ENCODE measurements around the gene HAS3. TPM values are rescaled to one million over a fixed set of nuclear protein-coding genes. Genes with fewer than 3 reads are reported as not detected.
"Not testable (repeated sequence)": the region's sequence is repeated elsewhere in the genome, so short reads cannot be mapped to it uniquely, and the experiment has no call there.

HAS3 gene, protein sequence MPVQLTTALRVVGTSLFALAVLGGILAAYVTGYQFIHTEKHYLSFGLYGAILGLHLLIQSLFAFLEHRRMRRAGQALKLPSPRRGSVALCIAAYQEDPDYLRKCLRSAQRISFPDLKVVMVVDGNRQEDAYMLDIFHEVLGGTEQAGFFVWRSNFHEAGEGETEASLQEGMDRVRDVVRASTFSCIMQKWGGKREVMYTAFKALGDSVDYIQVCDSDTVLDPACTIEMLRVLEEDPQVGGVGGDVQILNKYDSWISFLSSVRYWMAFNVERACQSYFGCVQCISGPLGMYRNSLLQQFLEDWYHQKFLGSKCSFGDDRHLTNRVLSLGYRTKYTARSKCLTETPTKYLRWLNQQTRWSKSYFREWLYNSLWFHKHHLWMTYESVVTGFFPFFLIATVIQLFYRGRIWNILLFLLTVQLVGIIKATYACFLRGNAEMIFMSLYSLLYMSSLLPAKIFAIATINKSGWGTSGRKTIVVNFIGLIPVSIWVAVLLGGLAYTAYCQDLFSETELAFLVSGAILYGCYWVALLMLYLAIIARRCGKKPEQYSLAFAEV
- 0.05 and 0.32 TPM in 2 replicates for total RNA-seq (2014; rRNA removed; shearing (Covaris generic))
- polyA plus RNA-seq (2015; cell fraction: cytosol; rRNA removed), result 0.38 and 0.63 TPM in 2 replicates
- 3.2 and 5.7 TPM in 2 replicates for polyA plus RNA-seq (2015; cell fraction: nucleus; rRNA removed)

DNA sequence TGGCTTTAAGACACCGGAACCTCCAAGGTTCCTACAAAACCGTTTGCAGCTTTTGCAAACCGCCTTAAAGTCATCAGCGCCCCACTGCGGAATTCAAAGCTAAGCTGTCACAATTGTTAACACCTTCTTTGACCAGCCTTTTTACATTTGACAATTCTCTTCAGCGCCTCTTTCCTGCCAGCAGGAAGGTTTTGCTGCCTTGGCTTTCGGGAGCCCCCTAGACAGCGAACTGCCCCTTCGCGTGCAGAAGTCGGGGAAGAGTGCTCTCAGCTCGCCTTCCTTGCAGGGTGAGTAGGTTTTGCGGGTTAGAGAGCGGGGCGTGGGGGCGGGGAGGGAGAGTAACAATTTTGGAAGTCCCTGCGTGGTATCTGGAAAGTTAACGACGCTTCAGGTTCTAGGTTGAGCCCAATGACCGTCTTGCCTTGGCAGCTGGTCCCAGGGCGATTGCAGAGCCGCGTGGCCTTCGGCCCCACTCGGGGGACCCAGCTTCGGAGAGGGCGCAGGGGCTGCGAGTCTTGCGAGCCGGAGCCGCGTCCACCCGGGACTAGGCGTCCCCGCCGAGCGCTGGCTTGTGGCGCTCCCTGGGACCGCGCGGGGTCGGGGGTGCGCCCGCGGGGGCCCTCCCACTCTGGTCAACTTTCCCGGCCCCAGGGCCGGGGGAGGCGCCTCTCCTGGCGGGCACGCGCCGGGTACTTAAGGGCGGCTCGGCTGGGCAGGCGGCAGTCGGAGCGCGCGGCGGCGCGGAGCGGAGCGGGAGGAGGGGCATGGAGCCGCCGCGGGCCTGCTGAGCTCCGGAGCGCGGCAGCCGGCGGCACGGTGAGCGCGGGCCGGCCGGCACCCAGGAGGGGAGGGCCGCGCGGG, at the start of gene HAS3:
Gene HAS3 (plus strand): TSS at position 153 of the 861 bp plus-strand sequence. CDS start 3,743 bp downstream, outside the sequence.
- in situ Hi-C loops (cut with HindIII; ENCODE audit: low pct_unique_long_range_greater_than_20kb, low sequenced_read_pairs), result no loop called here
- peak; percentile 50 for DNase-seq (ENCODE audit: low read depth, low spot score)

- DNase-seq (ENCODE audit: low read depth, low spot score), result no peak
- in situ Hi-C loops (cut with HindIII; ENCODE audit: low pct_unique_long_range_greater_than_20kb, low sequenced_read_pairs), result no loop called here
Observed at GRCh38 chr16:69055980-69056379, 49.5 kb upstream of the HAS3 start.

- in situ Hi-C loops (cut with HindIII; ENCODE audit: low pct_unique_long_range_greater_than_20kb, low sequenced_read_pairs), result no loop called here
- DNase-seq (ENCODE audit: low read depth, low spot score), result no peak
Observed at GRCh38 chr16:69056421-69056820, 49.0 kb upstream of the HAS3 start.

- DNase-seq (ENCODE audit: low read depth, low spot score), result no peak
- in situ Hi-C loops (cut with HindIII; ENCODE audit: low pct_unique_long_range_greater_than_20kb, low sequenced_read_pairs), result no loop called here
Observed at GRCh38 chr16:69057400-69058378, 47.8 kb upstream of the HAS3 start.

GRCh38 chr16:69063491-69063890, 42.0 kb upstream of the HAS3 start:
- DNase-seq (ENCODE audit: low read depth, low spot score); in situ Hi-C loops (cut with HindIII; ENCODE audit: low pct_unique_long_range_greater_than_20kb, low sequenced_read_pairs): not testable (repeated sequence)

DNA sequence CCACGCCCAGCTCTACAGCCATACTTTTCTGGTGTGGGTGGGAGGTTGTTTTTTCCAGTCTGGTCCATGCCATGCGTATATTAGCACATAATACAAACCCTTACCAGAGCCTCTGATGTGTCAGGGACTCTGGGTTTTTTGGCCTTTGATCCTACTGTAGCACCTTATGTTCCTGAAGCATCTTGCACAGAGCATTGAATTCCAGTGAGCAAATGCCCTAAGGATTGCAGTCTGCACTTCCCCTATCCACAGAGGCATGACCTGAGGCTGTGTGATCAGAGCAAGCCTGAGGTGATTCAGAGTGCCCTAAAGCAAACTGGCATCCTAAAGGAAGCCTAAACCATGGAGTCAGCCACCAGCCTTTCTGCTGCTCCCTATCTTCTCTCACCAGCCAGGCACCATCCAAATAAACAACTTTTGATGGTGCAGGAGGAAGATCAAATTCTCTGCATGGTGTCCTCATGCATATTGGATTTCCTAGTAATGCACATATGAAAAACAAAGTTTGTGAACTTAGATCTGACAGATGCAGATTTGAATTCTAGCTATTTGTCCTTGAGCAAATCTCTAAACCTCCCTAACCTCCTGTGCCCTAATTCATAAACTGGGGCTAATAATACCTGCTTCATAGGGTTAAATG, 41.2 kb upstream of the HAS3 start:
- in situ Hi-C loops (cut with HindIII; ENCODE audit: low pct_unique_long_range_greater_than_20kb, low sequenced_read_pairs), result no loop called here
- no peak for DNase-seq (ENCODE audit: low read depth, low spot score)

GRCh38 chr16:69064764-69065313, 40.6 kb upstream of the HAS3 start:
- in situ Hi-C loops (cut with HindIII; ENCODE audit: low pct_unique_long_range_greater_than_20kb, low sequenced_read_pairs), result no loop called here
- DNase-seq (ENCODE audit: low read depth, low spot score), result no peak

GRCh38 chr16:69069504-69069903, 35.9 kb upstream of the HAS3 start:
- no peak for DNase-seq (ENCODE audit: low read depth, low spot score)
- in situ Hi-C loops (cut with HindIII; ENCODE audit: low pct_unique_long_range_greater_than_20kb, low sequenced_read_pairs), result no loop called here

DNA sequence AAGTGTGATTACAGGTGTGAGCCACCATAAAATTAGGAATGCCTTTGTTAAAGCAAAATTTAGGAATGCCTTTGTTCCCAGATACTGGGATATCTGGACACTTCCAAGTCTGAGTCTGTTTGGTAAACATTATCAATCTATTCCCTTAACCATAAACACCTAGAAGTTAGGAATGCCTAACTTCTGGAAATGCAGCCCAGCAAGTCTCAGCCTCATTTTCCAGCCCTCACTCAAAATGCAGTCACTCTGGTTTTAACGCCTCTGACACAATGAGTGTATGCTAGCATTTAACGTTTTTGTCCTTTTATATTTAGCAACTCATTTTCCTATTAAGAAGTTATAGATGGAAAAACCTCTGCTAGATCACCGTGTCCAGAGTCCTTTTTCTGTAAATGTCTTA, 34.4 kb upstream of the HAS3 start:
- DNase-seq (ENCODE audit: low read depth, low spot score), result no peak
- in situ Hi-C loops (cut with HindIII; ENCODE audit: low pct_unique_long_range_greater_than_20kb, low sequenced_read_pairs), result no loop called here

DNA sequence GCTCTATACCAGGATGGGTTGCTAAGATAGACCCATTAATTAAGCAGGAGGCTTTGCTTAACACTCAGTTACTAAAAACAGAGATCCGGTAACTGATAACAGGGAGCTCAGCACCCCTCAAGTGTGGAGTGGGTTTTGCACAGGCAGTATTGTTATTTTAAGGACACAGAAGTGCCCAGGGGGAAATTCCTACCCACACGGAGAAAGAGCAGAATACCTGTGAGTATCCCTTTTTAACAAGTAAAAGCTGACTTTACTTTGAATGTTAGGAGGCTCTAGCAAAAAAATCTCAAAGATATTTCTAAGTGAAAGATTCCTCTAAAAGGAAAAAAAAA, 32.8 kb upstream of the HAS3 start:
- in situ Hi-C loops (cut with HindIII; ENCODE audit: low pct_unique_long_range_greater_than_20kb, low sequenced_read_pairs), result no loop called here
- DNase-seq (ENCODE audit: low read depth, low spot score), result no peak

DNA sequence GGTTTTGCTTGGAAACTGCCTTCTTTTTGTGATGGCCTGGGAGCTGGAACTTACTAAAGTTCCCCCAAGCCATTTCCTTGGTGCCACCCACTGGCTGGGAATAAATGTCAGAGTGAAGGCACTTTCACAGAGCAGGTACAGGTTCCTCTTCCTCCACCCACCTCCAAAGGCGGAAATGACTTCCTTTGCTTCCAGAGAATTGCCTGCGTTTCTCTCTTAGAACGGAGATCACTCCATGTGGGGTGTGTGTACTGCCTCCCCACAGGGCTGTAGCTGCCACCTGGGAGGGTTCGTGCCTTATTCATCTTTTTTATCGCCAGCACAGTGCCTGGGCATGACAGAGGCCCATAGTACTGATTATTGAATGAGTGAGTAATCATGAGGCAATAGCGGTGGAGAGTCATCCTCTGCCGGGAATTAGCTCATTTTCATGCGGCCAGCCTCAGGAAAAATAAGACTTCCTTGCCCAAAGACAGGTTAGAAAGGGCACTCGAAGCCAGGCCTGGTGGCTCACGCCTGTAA, 32.2 kb upstream of the HAS3 start:
- in situ Hi-C loops (cut with HindIII; ENCODE audit: low pct_unique_long_range_greater_than_20kb, low sequenced_read_pairs), result no loop called here
- DNase-seq (ENCODE audit: low read depth, low spot score), result peak; percentile 17

GRCh38 chr16:69077251-69077650, 28.2 kb upstream of the HAS3 start:
- in situ Hi-C loops (cut with HindIII; ENCODE audit: low pct_unique_long_range_greater_than_20kb, low sequenced_read_pairs), result no loop called here
- no peak for DNase-seq (ENCODE audit: low read depth, low spot score)

DNA sequence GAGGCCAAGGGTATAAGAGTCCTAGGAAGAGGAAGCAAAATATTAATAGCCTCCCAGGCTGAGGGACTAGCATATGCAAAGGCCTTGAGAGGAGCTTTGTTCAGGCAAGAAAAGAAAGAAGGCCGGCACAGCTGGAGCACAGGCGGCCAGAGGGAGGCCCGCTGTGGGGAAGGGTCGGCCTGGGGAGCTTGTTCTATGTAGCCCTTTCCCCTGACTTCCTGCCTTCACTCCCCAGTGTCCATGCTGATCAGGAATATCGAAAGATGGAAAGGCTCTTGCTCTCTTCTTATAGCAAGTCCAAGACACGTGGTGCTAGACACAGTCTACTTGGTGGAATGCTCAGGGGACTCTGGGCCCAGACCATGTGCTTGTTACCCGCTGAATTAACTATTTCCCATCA, 27.4 kb upstream of the HAS3 start:
- no peak for DNase-seq (ENCODE audit: low read depth, low spot score)
- in situ Hi-C loops (cut with HindIII; ENCODE audit: low pct_unique_long_range_greater_than_20kb, low sequenced_read_pairs), result no loop called here

DNA sequence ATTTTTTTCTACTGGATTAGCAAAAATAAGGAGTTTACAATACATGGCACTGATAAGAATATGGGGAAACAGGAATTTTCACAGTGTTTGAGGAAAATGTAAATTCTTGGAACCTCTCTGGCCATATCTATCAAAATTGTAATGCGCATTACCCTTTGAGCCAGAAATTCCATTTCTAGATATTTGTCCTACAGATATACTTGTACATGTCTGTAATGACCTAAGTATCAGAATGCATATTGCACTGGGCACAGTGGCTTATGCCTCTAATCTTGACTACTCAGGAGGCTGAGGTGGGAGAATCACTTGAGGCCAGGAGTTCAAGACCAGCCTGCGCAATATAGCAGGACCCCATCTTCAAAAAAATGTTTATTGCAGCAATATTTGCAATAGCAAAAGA, 25.8 kb upstream of the HAS3 start:
- no peak for DNase-seq (ENCODE audit: low read depth, low spot score)
- in situ Hi-C loops (cut with HindIII; ENCODE audit: low pct_unique_long_range_greater_than_20kb, low sequenced_read_pairs), result no loop called here

GRCh38 chr16:69083306-69083941, 22.0 kb upstream of the HAS3 start:
- no peak for DNase-seq (ENCODE audit: low read depth, low spot score)
- in situ Hi-C loops (cut with HindIII; ENCODE audit: low pct_unique_long_range_greater_than_20kb, low sequenced_read_pairs), result no loop called here

GRCh38 chr16:69084289-69084688, 21.2 kb upstream of the HAS3 start:
- no peak for DNase-seq (ENCODE audit: low read depth, low spot score)
- in situ Hi-C loops (cut with HindIII; ENCODE audit: low pct_unique_long_range_greater_than_20kb, low sequenced_read_pairs), result no loop called here

All from SK-MEL-5 (cell line).